ENCODE measurements around the gene VKORC1. TPM values are rescaled to one million over a fixed set of nuclear protein-coding genes. Genes with fewer than 3 reads are reported as not detected.

The VKORC1 gene
- total RNA-seq, 1 experiment from 2014 or later, result 83.8 TPM

- Histone ChIP-seq H3K4me1 (ENCODE audit: control insufficient read depth in 1 of 2, insufficient read depth in 2 of 2, low read length in 2 of 2) (peaks cover 0 to 11% of the 10 kb centered on the region in 2 experiments; a peak in 1 of 4 replicates), H3K27ac (ENCODE audit: low read depth, low read length) (no peak overlapping the region), H2AFZ (ENCODE audit: low read depth, low read length, poor library complexity, severe bottlenecking) (no peak overlapping the region), H3K4me3 (replicated peaks in 1 of 2; ENCODE audit: low read depth in 1 of 2, low read length in 2 of 2) (no peak overlapping the region), H3K36me3 (ENCODE audit: control insufficient read depth in 1 of 2, insufficient read depth in 2 of 2, low read length in 2 of 2) (peaks cover 8 to 21% of the 10 kb centered on the region in 2 experiments; a peak in 3 of 4 replicates), H3K27me3 (ENCODE audit: insufficient read depth, low read length) (no peaks in the 10 kb centered on the region), H3K9me3 (ENCODE audit: control insufficient read depth in 1 of 2, insufficient read depth in 1 of 2, low read depth in 1 of 2, low read length in 2 of 2) (no peaks in the 10 kb centered on the region), H3K9ac (ENCODE audit: low read length) (no peak overlapping the region), H3K79me2 (ENCODE audit: insufficient read depth, low read length) (peaks cover 4% of the 10 kb centered on the region; the same call in 1 of the 2 replicates), H4K20me1 (ENCODE audit: insufficient read depth) (no peaks in the 10 kb centered on the region), H3K4me2 (ENCODE audit: low read length) (no peak overlapping the region), H3K9me2 (ENCODE audit: insufficient read depth) (no peaks in the 10 kb centered on the region)
- ATAC-seq (no peak), DNase-seq (ENCODE audit: low read depth, low spot score) (no peak)
- POLR2A ChIA-PET, result no interaction called here
- intact Hi-C loops (cut with micrococcal nuclease), result no loop called here
- no TSS peak for BruUV-seq (replicated peaks)
- RAD21 ChIA-PET (ENCODE audit: low non-redundant PET in 1 of 2, low total read pairs in 2 of 2, uncharacterized antibody in 2 of 2, unreplicated experiment in 2 of 2), result no interaction called here
- TF ChIP-seq CEBPB (IDR thresholded peaks at IDR 0.05; ENCODE audit: low read depth), result no peak
- no peak for TF ChIP-seq EZH2 (IDR thresholded peaks at IDR 0.05)
- no peak for TF ChIP-seq EZH2phosphoT487 (IDR thresholded peaks at IDR 0.05; ENCODE audit: borderline replicate concordance)
- TF ChIP-seq CBX3 (IDR thresholded peaks at IDR 0.05; ENCODE audit: low read depth), result no peak
- TF ChIP-seq SRF (IDR thresholded peaks at IDR 0.05; ENCODE audit: low read depth), result no peak
- no peak for TF ChIP-seq YY1 (IDR thresholded peaks at IDR 0.05; ENCODE audit: extremely low read depth, insufficient replicate concordance, low read depth, low read length)
- no peak for TF ChIP-seq SIN3A (IDR thresholded peaks at IDR 0.05; ENCODE audit: low read depth)
- CTCF ChIA-PET, result no interaction called here
Observed at GRCh38 chr16:31083081-31083480, 11.5 kb downstream of the VKORC1 start.

GRCh38 chr16:31082368-31083045 lies 12.1 kb downstream of the VKORC1 start:
- CTCF ChIA-PET, result no interaction called here

More at GRCh38 chr16:31082368-31083045, 12.1 kb downstream of the VKORC1 start:
- Histone ChIP-seq H3K36me3 (ENCODE audit: control insufficient read depth in 1 of 2, insufficient read depth in 2 of 2, low read length in 2 of 2) (peaks cover 12 to 27% of the 10 kb centered on the region in 2 experiments), H3K4me1 (ENCODE audit: control insufficient read depth in 1 of 2, insufficient read depth in 2 of 2, low read length in 2 of 2) (peaks cover 0 to 11% of the 10 kb centered on the region in 2 experiments; a peak in 1 of 4 replicates), H3K9ac (ENCODE audit: low read length) (no peak overlapping the region), H3K9me3 (ENCODE audit: control insufficient read depth in 1 of 2, insufficient read depth in 1 of 2, low read depth in 1 of 2, low read length in 2 of 2) (no peaks in the 10 kb centered on the region), H3K79me2 (ENCODE audit: insufficient read depth, low read length) (peaks cover 6% of the 10 kb centered on the region; the same call in 1 of the 2 replicates), H3K9me2 (ENCODE audit: insufficient read depth) (no peaks in the 10 kb centered on the region), H2AFZ (ENCODE audit: low read depth, low read length, poor library complexity, severe bottlenecking) (no peak overlapping the region), H4K20me1 (ENCODE audit: insufficient read depth) (no peaks in the 10 kb centered on the region), H3K4me3 (replicated peaks in 1 of 2; ENCODE audit: low read depth in 1 of 2, low read length in 2 of 2) (no peak overlapping the region), H3K27ac (ENCODE audit: low read depth, low read length) (no peak overlapping the region), H3K4me2 (ENCODE audit: low read length) (no peak overlapping the region), H3K27me3 (ENCODE audit: insufficient read depth, low read length) (no peaks in the 10 kb centered on the region)
- TF ChIP-seq SP1 (IDR thresholded peaks at IDR 0.05; ENCODE audit: low read depth) (no peak), FOSL1 (IDR thresholded peaks at IDR 0.05; ENCODE audit: low read depth) (no peak), ZFX (IDR thresholded peaks at IDR 0.05) (no peak), EGR1 (IDR thresholded peaks at IDR 0.05; ENCODE audit: low read depth) (no peak), TCF7L2 (IDR thresholded peaks at IDR 0.05; ENCODE audit: borderline replicate concordance, extremely low read depth, insufficient read depth, insufficient read length) (no peak), POLR2AphosphoS5 (IDR thresholded peaks at IDR 0.05; ENCODE audit: low read depth, low read length) (no peak), ZNF274 (IDR thresholded peaks at IDR 0.05; ENCODE audit: low read depth, low read length) (no peak), CBX3 (IDR thresholded peaks at IDR 0.05; ENCODE audit: low read depth) (no peak), SRF (IDR thresholded peaks at IDR 0.05; ENCODE audit: low read depth) (no peak), EZH2phosphoT487 (IDR thresholded peaks at IDR 0.05; ENCODE audit: borderline replicate concordance) (no peak)
- TF ChIP-seq, protein P1, sequence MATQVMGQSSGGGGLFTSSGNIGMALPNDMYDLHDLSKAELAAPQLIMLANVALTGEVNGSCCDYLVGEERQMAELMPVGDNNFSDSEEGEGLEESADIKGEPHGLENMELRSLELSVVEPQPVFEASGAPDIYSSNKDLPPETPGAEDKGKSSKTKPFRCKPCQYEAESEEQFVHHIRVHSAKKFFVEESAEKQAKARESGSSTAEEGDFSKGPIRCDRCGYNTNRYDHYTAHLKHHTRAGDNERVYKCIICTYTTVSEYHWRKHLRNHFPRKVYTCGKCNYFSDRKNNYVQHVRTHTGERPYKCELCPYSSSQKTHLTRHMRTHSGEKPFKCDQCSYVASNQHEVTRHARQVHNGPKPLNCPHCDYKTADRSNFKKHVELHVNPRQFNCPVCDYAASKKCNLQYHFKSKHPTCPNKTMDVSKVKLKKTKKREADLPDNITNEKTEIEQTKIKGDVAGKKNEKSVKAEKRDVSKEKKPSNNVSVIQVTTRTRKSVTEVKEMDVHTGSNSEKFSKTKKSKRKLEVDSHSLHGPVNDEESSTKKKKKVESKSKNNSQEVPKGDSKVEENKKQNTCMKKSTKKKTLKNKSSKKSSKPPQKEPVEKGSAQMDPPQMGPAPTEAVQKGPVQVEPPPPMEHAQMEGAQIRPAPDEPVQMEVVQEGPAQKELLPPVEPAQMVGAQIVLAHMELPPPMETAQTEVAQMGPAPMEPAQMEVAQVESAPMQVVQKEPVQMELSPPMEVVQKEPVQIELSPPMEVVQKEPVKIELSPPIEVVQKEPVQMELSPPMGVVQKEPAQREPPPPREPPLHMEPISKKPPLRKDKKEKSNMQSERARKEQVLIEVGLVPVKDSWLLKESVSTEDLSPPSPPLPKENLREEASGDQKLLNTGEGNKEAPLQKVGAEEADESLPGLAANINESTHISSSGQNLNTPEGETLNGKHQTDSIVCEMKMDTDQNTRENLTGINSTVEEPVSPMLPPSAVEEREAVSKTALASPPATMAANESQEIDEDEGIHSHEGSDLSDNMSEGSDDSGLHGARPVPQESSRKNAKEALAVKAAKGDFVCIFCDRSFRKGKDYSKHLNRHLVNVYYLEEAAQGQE (IDR thresholded peaks at IDR 0.05; ENCODE audit: low read depth), result no peak
- intact Hi-C loops (cut with micrococcal nuclease), result no loop called here
- ChIA-PET RAD21 (ENCODE audit: low non-redundant PET in 1 of 2, low total read pairs in 2 of 2, uncharacterized antibody in 2 of 2, unreplicated experiment in 2 of 2) (no interaction called here), POLR2A (no interaction called here)
- peak; percentile 38; the same call in 1 of the 2 replicates for ATAC-seq
- BruUV-seq (replicated peaks), result no TSS peak
- DNase-seq (ENCODE audit: low read depth, low spot score), result no peak

Data from HCT116 (cell line).